CD4-positive, alpha-beta T cell treated with Interleukin-12 subunit alpha and Interleukin-12 subunit beta, for 1 hour (primary cell): ENCODE data around the gene SLCO4C1.
A peak's percentile ranks its signal among the peaks of the same experiment; 100 is the strongest.
"Not testable (repeated sequence)": the region's sequence is repeated elsewhere in the genome, so short reads cannot be mapped to it uniquely, and the experiment has no call there.

Experiments
- DNase-seq: peaks from one replicate; pipeline ENCODE4 v3.0.0-alpha.2; 2020

SLCO4C1 gene

DNA sequence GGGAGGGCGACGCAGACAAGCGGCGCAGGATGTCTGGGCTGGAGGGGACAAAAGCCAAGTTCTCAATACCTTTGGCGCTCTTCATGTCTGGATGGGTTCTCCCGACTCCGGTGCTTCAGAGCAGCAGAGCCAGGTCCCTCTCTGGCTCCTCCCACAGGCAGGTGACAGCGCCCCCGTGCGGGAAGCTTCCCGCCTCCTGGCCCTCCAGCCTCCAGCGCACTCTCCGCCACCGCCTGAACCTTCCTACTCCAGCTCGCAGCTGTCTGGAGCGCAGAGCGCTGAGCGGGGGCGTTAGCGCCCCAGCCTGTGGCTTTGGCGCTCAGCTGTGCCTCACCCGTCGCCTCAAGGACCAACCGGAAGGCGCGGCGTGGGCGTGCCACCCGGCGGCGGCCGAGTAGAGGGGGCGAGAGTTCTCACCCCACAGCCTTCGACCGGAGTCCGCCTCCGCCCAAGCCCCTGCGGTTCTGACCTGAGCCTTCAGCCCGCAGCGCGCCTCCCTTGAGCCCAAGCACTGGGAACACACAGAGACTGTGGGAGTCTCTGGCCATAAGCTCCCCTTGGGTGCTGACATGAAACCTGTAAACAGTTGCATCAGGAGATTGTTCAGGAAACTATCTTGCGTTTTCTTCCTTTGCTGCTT lies at the start of gene SLCO4C1:
SLCO4C1 (minus strand) TSS at position 107 of the 640 bp plus-strand sequence; CDS start at position 85, 22 bp downstream.
- DNase-seq: peak; percentile 80

- DNase-seq: no peak
Observed at GRCh38 chr5:102341681-102342288, 45.7 kb upstream of the SLCO4C1 start.

GRCh38 chr5:102324714-102325113 lies 28.6 kb upstream of the SLCO4C1 start:
- no peak for DNase-seq

DNA sequence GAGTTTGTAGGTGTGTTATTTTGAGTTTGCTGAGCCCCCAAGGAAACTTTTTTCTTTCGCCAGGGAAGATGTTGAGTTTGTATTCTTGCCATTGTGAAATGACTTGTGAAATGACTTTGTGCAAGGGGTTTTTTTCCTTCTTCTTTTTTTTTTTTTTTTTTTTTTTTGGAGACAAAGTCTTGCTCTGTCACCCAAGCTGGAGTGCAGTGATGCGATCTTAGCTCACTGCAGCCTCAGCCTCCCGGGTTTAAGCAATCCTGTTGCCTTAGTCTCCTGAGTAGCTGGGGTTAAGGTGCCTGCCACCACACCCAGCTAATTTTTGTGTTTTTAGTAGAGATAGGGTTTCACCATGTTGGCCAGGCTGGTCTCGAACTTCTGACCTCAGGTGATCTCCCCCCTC lies 22.7 kb upstream of the SLCO4C1 start:
- not testable (repeated sequence) for DNase-seq

- DNase-seq: no peak
Observed at GRCh38 chr5:102314328-102314727, 18.2 kb upstream of the SLCO4C1 start.

DNA sequence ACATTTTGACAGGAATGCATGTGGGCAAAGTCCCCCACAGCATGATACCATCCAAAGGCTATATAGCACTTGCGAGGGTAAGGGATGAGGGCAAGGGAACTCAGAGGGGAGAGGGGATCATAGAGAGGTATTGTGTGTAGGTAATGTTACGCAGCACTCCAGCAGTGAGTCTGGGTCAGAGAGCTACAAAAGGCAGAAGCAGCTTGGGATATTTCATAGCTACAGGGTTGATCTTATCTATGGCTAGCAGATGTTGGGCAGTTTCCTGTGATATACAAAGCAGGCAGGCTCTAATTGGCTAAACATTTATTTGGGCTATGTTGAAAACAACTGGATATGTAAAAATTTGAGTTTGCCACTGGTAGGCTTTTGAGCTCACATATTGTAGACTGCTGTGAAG lies 17.8 kb upstream of the SLCO4C1 start:
- no peak for DNase-seq

- DNase-seq: no peak
Observed at GRCh38 chr5:102312586-102313370, 16.7 kb upstream of the SLCO4C1 start.

GRCh38 chr5:102309586-102309985 lies 13.5 kb upstream of the SLCO4C1 start:
- no peak for DNase-seq

- DNase-seq: no peak
Observed at GRCh38 chr5:102307232-102307631, 11.1 kb upstream of the SLCO4C1 start.

GRCh38 chr5:102306121-102306520 lies 10.0 kb upstream of the SLCO4C1 start:
- DNase-seq: no peak

DNA sequence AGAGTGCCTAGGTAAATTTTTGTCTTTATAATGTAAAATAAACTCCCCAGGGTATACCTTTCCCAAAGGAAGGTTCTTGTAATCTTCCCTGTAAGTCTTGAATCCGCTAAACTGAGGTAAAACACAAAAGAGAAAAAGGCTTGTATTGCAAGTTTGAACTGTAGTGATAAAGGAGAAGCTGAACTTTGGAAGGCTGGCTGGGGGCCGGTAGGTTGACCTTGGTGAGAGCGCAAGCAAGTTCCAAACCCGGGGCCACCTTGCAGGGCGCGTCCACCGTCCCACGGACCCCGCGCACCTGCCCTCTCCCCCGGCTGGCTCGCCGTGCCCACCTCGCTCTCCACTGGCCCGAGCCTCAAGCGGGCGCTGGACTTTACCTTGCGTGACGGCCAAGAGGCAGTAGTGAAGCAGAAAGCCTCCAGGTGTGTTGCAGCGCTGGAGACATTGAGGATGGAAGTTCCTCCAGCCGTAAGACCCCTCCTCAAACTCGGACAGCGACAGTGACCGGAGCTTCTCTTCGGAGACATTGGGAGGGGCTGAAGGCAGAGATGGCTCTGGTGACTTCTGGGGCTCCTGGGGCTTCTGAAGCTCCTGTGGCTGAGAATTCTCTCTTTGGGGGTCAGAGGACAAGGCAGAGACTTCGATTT lies 428 bp downstream of the SLCO4C1 start:
- DNase-seq: no peak

GRCh38 chr5:102294886-102295395 lies 1.1 kb downstream of the SLCO4C1 start:
- DNase-seq: no peak

DNA sequence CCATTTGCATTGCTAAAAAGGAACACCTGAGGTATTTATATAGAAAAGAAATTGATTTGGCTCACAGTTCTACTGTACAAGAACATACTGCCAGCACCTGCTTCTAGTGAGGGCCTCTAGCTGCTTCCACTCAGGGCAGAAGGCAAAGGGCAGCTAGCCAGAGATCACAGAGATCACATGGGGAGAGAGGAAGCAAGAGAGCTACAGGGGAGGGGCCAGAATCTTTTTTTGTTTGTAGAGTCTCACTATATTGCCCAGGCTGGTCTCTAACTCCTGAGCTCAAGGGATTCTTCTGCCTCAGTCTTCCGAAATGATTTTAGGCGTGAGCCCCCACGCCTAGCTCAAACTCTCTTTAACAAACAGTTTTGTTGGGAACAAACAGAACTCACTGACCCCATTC lies 6.1 kb downstream of the SLCO4C1 start:
- no peak for DNase-seq

GRCh38 chr5:102289251-102289899 lies 6.7 kb downstream of the SLCO4C1 start:
- no peak for DNase-seq

- DNase-seq: no peak
Observed at GRCh38 chr5:102288630-102289029, 7.5 kb downstream of the SLCO4C1 start.

DNA sequence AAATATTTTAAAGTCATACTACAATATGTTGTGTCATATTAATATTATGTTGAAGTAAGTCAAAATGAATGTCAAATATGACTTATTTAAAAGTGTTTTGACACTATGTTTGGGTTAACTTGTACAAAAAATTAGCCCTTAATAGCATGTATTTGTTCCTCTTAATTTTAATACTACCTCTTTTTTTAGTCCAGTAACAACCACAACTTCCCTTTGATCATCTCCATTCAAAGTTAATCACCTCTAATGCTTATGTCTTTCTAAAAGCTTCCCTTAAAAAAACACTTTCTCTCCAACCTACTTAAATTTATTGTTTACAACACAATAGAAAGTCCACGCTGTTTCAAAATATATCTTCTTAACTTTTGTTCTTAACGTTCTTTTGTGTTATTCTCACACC lies 9.6 kb downstream of the SLCO4C1 start:
- DNase-seq: no peak

DNA sequence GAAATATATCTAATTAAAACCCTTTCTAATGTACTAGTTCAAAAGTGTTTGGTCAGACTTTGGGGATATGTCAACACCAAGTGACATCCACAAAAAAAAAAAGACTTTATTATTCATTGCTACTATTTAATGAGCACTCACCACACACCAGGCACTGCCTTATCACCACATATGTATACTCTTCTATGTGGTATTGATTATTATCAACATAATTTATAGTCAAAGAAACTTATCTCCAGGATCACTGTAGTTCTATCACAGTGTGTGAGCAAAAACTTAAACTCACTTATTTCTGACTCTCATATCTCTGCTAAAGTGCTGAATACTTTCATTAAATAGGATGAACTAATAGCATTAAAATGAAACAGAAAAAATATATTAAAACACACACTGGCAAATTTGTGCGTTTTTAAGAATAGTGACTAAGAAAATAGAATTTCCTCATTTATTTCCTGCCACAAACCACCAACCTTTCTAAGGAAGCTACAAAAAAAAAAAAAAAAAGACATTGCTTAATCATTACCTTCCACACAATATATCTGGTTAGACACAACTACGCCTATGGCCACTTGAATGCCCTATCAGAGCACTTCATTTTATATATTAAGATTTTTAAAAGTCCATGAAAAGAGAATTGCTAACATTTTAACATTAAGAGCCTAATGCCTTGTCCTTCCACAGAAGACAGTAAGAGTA lies 12.8 kb downstream of the SLCO4C1 start:
- no peak for DNase-seq

DNA sequence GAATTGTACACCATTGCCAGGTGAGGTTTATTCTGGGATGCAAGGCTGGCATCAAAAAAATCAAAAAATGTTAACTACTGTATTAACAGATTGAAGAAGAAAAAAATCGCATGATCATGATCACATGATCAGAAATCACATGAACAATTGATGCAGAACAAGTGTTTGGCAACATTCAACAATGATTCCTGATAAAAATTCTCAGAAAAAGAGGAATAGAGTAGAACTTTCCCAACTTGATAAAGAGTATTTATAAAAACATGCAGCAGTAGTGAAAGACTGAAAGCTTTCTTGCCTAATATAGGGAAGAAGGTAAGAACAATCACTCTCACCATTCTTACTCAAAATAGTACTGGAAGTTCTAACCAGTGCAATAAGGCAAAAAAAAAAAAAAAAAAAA lies 16.4 kb downstream of the SLCO4C1 start:
- DNase-seq: no peak

GRCh38 chr5:102278231-102278630 lies 17.9 kb downstream of the SLCO4C1 start:
- no peak for DNase-seq

GRCh38 chr5:102277144-102277543 lies 18.9 kb downstream of the SLCO4C1 start:
- no peak for DNase-seq

DNA sequence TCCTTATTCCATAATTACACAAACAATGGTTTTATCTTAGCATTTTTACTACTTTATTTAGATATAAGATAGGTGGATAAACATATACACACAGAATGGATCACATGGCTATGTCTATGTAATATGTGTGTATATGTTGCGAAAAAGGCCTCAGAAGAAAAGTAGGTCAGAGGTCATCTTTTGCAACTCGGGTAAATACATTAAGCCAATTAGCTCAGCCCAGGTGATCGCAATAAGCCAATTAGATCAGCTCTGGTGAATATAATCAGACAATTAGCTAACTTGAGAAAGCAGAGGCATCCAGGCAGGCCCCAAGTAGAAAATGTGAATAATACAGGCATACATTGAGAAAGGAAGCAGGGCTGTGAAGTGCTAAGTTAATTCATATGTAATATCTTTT lies 24.3 kb downstream of the SLCO4C1 start:
- no peak for DNase-seq

DNA sequence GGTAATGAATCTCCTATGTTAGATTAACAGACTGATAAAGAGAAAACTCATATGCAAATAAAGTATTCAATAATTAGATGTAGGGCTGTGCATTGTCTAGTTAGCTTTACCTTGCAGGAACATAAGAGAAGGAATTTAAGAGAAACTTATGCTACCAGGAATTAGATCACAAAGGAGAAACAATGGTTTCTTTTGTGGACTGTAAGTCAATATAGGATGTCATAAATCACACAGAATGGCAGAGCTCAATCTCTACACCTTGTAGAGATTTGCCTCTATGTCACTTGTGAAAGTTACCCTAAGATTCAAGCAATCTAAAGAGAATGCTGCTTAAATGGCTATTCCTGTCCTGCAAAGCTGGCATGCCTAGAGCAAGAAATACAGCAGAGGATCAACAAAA lies 26.0 kb downstream of the SLCO4C1 start:
- no peak for DNase-seq
